IPS DF 4.7 (cell line): ENCODE results near the gene SMIM5.

Experiments used
- DNase-seq: peaks from one replicate; pipeline ENCODE4 v3.0.0-alpha.2; 2013; ENCODE audit warnings: low spot score; ENCODE audit errors: extremely low read depth

The SMIM5 gene

GRCh38 chr17:75602644-75603043 lies 30.6 kb upstream of the SMIM5 start:
- DNase-seq, result no peak

GRCh38 chr17:75603123-75603522 lies 30.1 kb upstream of the SMIM5 start:
- DNase-seq, result no peak

- no peak for DNase-seq
Measured at GRCh38 chr17:75604034-75604695, 29.1 kb upstream of the SMIM5 start.

GRCh38 chr17:75605790-75606189 lies 27.4 kb upstream of the SMIM5 start:
- no peak for DNase-seq

- no peak for DNase-seq
Measured at GRCh38 chr17:75607086-75607485, 26.1 kb upstream of the SMIM5 start.

GRCh38 chr17:75610103-75610984 lies 22.9 kb upstream of the SMIM5 start:
- no peak for DNase-seq

GRCh38 chr17:75611851-75612429 lies 21.3 kb upstream of the SMIM5 start:
- DNase-seq, result no peak

- no peak for DNase-seq
Measured at GRCh38 chr17:75612906-75613626, 20.2 kb upstream of the SMIM5 start.

- DNase-seq, result no peak
Measured at GRCh38 chr17:75614006-75614405, 19.2 kb upstream of the SMIM5 start.

- DNase-seq, result no peak
Measured at GRCh38 chr17:75614556-75615270, 18.5 kb upstream of the SMIM5 start.

GRCh38 chr17:75615301-75615700 lies 17.9 kb upstream of the SMIM5 start:
- DNase-seq, result no peak

- no peak for DNase-seq
Measured at GRCh38 chr17:75616521-75617122, 16.6 kb upstream of the SMIM5 start.

GRCh38 chr17:75617218-75617617 lies 16.0 kb upstream of the SMIM5 start:
- no peak for DNase-seq

- DNase-seq, result no peak
Measured at GRCh38 chr17:75617675-75618074, 15.6 kb upstream of the SMIM5 start.

- DNase-seq, result no peak
Measured at GRCh38 chr17:75619506-75620431, 13.5 kb upstream of the SMIM5 start.

GRCh38 chr17:75621489-75621888 lies 11.7 kb upstream of the SMIM5 start:
- no peak for DNase-seq

- DNase-seq, result no peak
Measured at GRCh38 chr17:75622076-75622475, 11.2 kb upstream of the SMIM5 start.

GRCh38 chr17:75622771-75623273 lies 10.4 kb upstream of the SMIM5 start:
- DNase-seq, result no peak

- DNase-seq, result no peak
Measured at GRCh38 chr17:75623386-75623785, 9.8 kb upstream of the SMIM5 start.
